Measurements from ENCODE around the gene KCNK5. TPM values are rescaled to one million over a fixed set of nuclear protein-coding genes. Genes with fewer than 3 reads are reported as not detected.

KCNK5 gene
- total RNA-seq, 4 donors from 2014 or later = 6.2 to 9.2 (median 7.4) TPM

GRCh38 chr6:39169448-39170344 lies 59.6 kb downstream of the KCNK5 start:
- Histone ChIP-seq H3K27me3 (peaks cover 0 to 27% (median 0%) of the 10 kb centered on the region in 4 donors), H3K36me3 (peaks cover 0 to 6% (median 0%) of the 10 kb centered on the region in 4 donors), H3K9me3 (peaks cover 0 to 13% (median 12%) of the 10 kb centered on the region in 4 donors), H3K4me1 (peaks cover 0 to 7% (median 5%) of the 10 kb centered on the region in 4 donors), H3K4me3 (no peak overlapping the region), H3K27ac (replicated peaks in 1 of 4) (no peak overlapping the region)
- intact Hi-C loops (cut with DNase I) = loop anchor here (5.0 kb wide), 1 partner anchor 133 kb away; no protein-coding TSS in a partner anchor
- WGBS = 86% methylated on average over 6 of the region's 14 CpGs
- TF ChIP-seq CTCF (IDR thresholded peaks at IDR 0.05) = no peak
- TF ChIP-seq POLR2AphosphoS5 (IDR thresholded peaks at IDR 0.05) = no peak
- no peak for TF ChIP-seq POLR2A (IDR thresholded peaks at IDR 0.05; ENCODE audit: low read depth)
- TF ChIP-seq EP300 (IDR thresholded peaks at IDR 0.05) = no peak
- no peak for DNase-seq (ENCODE audit: extremely low spot score)

GRCh38 chr6:39167866-39168625 lies 61.2 kb downstream of the KCNK5 start:
- 75% methylated on average over 10 of the region's 10 CpGs for WGBS
- intact Hi-C loops (cut with DNase I) = loop anchor here (5.0 kb wide), 1 partner anchor 134 kb away; no protein-coding TSS in a partner anchor
- H3K4me1 ChIP-seq = peaks cover 0 to 7% (median 5%) of the 10 kb centered on the region in 4 donors

GRCh38 chr6:39167321-39167720 lies 62.0 kb downstream of the KCNK5 start:
- Histone ChIP-seq H3K4me3 (no peak overlapping the region), H3K27ac (replicated peaks in 1 of 4) (no peak overlapping the region), H3K27me3 (peaks cover 0 to 40% (median 0%) of the 10 kb centered on the region in 4 donors), H3K9me3 (peaks cover 0 to 13% (median 12%) of the 10 kb centered on the region in 4 donors), H3K4me1 (peaks cover 0 to 7% (median 5%) of the 10 kb centered on the region in 4 donors), H3K36me3 (peaks cover 0 to 6% (median 0%) of the 10 kb centered on the region in 4 donors)
- intact Hi-C loops (cut with DNase I) = loop anchor here (5.0 kb wide), 1 partner anchor 135 kb away; no protein-coding TSS in a partner anchor
- TF ChIP-seq EP300 (IDR thresholded peaks at IDR 0.05) = no peak
- TF ChIP-seq CTCF (IDR thresholded peaks at IDR 0.05) = no peak
- TF ChIP-seq POLR2AphosphoS5 (IDR thresholded peaks at IDR 0.05) = no peak
- no peak for TF ChIP-seq POLR2A (IDR thresholded peaks at IDR 0.05; ENCODE audit: low read depth)
- DNase-seq (ENCODE audit: extremely low spot score) = no peak
- 93% methylated on average over 5 of the region's 5 CpGs for WGBS

More at GRCh38 chr6:39167866-39168625, 61.2 kb downstream of the KCNK5 start:
- Histone ChIP-seq H3K27me3 (peaks cover 0 to 36% (median 0%) of the 10 kb centered on the region in 4 donors), H3K4me3 (no peak overlapping the region), H3K9me3 (peaks cover 0 to 13% (median 12%) of the 10 kb centered on the region in 4 donors), H3K36me3 (peaks cover 0 to 6% (median 0%) of the 10 kb centered on the region in 4 donors), H3K27ac (replicated peaks in 1 of 4) (no peak overlapping the region)
- TF ChIP-seq POLR2A (IDR thresholded peaks at IDR 0.05; ENCODE audit: low read depth) = no peak
- no peak for TF ChIP-seq EP300 (IDR thresholded peaks at IDR 0.05)
- TF ChIP-seq POLR2AphosphoS5 (IDR thresholded peaks at IDR 0.05) = no peak
- TF ChIP-seq CTCF (IDR thresholded peaks at IDR 0.05) = no peak
- DNase-seq (ENCODE audit: extremely low spot score) = no peak

- H3K9me3 ChIP-seq = peaks cover 0 to 9% (median 7%) of the 10 kb centered on the region in 4 donors
- no peak overlapping the region for H3K27ac ChIP-seq (replicated peaks in 1 of 4)
- intact Hi-C loops (cut with DNase I) = loop anchor here (5.0 kb wide), 1 partner anchor 135 kb away; no protein-coding TSS in a partner anchor
- H3K4me3 ChIP-seq = no peak overlapping the region
- H3K27me3 ChIP-seq = peaks cover 0 to 40% (median 0%) of the 10 kb centered on the region in 4 donors
- peaks cover 0 to 7% (median 5%) of the 10 kb centered on the region in 4 donors for H3K4me1 ChIP-seq
- no peak for TF ChIP-seq POLR2AphosphoS5 (IDR thresholded peaks at IDR 0.05)
- TF ChIP-seq CTCF (IDR thresholded peaks at IDR 0.05) = no peak
- no peak for TF ChIP-seq EP300 (IDR thresholded peaks at IDR 0.05)
- peaks cover 0 to 2% (median 0%) of the 10 kb centered on the region in 4 donors for H3K36me3 ChIP-seq
- WGBS = 68% methylated on average over 5 of the region's 5 CpGs
- no peak for DNase-seq (ENCODE audit: extremely low spot score)
These were observed 62.4 kb downstream of the KCNK5 start for GRCh38 chr6:39166912-39167290.
